Tibial nerve (tissue), 4 donors: Measurements from ENCODE around the gene LARGE2. TPM values are rescaled to one million over a fixed set of nuclear protein-coding genes. Genes with fewer than 3 reads are reported as not detected.

Source experiments
- DNase-seq, 2 donors: peaks; one replicate each; pipeline ENCODE4 v3.0.0-alpha.2; 2019; ENCODE audit warnings: low spot score in 2 of 2
- H3K27ac ChIP-seq, 4 donors: fragments of 200-600 bp; sonication (generic) in 3 of 4; one replicate each; pipeline ENCODE4 v1.5.1; 2017 to 2019; ENCODE audit warnings: mild to moderate bottlenecking in 1 of 4
- H3K27me3 ChIP-seq, 2 donors: fragments of 200-600 bp; sonication (generic) in 1 of 2; one replicate each; pipeline versions ENCODE4 v1.5.1 to v1.6.0; 2017 to 2019
- H3K36me3 ChIP-seq, 3 donors: fragments of 200-600 bp; sonication (generic); one replicate each; pipeline ENCODE4 v1.5.1; 2018 to 2019
- H3K4me1 ChIP-seq, 4 donors: fragments of 200-600 bp; sonication (generic) in 3 of 4; one replicate each; pipeline ENCODE4 v1.5.1; 2017 to 2019
- H3K4me3 ChIP-seq, 4 donors: fragments of 200-600 bp; sonication (generic) in 3 of 4; one replicate each; pipeline ENCODE4 v1.5.1; 2017 to 2019; ENCODE audit warnings: mild to moderate bottlenecking in 1 of 4, moderate library complexity in 1 of 4
- H3K9me3 ChIP-seq, 4 donors: fragments of 200-600 bp; sonication (generic) in 3 of 4; one replicate each; pipeline ENCODE4 v1.5.1; 2017 to 2019
- CTCF ChIP-seq, 5 experiments: fragments of 200-600 bp in 3 of 5; fragments of 450-650 bp in 2 of 5; sonication (generic) in 3 of 5; IDR thresholded peaks; one replicate each; pipeline ENCODE4 v1.5.1; 2016 to 2019; ENCODE audit warnings: antibody characterized with exemption in 5 of 5, mild to moderate bottlenecking in 3 of 5, moderate library complexity in 2 of 5
- EP300 ChIP-seq, 2 donors: sonication (generic); formaldehyde crosslinking; IDR thresholded peaks; one replicate each; pipeline ENCODE4 v1.6.1; 2017; ENCODE audit warnings: antibody characterized with exemption in 2 of 2, mild to moderate bottlenecking in 1 of 2
- POLR2A ChIP-seq, 2 donors: fragments of 450-650 bp; IDR thresholded peaks; one replicate each; pipeline ENCODE4 v1.6.1; 2017; ENCODE audit warnings: antibody characterized with exemption in 2 of 2, mild to moderate bottlenecking in 2 of 2, moderate library complexity in 2 of 2
- WGBS, 2 donors: methylation state at CpG; one replicate each; pipeline ENCODE4 v1.1.5; 2018; 5-methylcytosine and 5-hydroxymethylcytosine counted together
- total RNA-seq, 4 donors: library from RNA; depleted of rRNA; stranded (reverse); fragments of >200 nt; gene quantifications; one replicate each; pipeline ENCODE4 v1.1.0, GENCODE V29; 2016

Gene LARGE2
- total RNA-seq, 4 donors from 2014 or later, result not detected

- 72 to 80% methylated on average over 15 of the region's 15 CpGs for WGBS, 2 donors
Measured at GRCh38 chr11:45933131-45933831, 10.8 kb downstream of the LARGE2 start.

GRCh38 chr11:45933846-45934579 lies 11.6 kb downstream of the LARGE2 start:
- no peak overlapping the region for H3K27ac ChIP-seq
- 89 to 90% methylated on average over 19 to 21 of the region's 21 CpGs for whole genome bisulfite sequencing, 2 donors
- no peak for DNase-seq

More at GRCh38 chr11:45933131-45933831, 10.8 kb downstream of the LARGE2 start:
- no peaks in the 10 kb centered on the region for H3K27me3 ChIP-seq
- no peak overlapping the region for H3K4me3 ChIP-seq
- H3K4me1 ChIP-seq, result peaks cover 0 to 23% (median 3%) of the 10 kb centered on the region in 4 donors
- peaks cover 2 to 84% (median 11%) of the 10 kb centered on the region in 3 donors for H3K36me3 ChIP-seq
- DNase-seq, result no peak
- H3K9me3 ChIP-seq, result no peaks in the 10 kb centered on the region
- no peak for TF ChIP-seq CTCF (IDR thresholded peaks at IDR 0.05)
- no peak for TF ChIP-seq EP300 (IDR thresholded peaks at IDR 0.05)
- TF ChIP-seq POLR2A (IDR thresholded peaks at IDR 0.05), result no peak
- no peak overlapping the region for H3K27ac ChIP-seq

GRCh38 chr11:45934580-45935318 lies 12.3 kb downstream of the LARGE2 start:
- DNase-seq, result no peak
- no peak overlapping the region for H3K4me3 ChIP-seq
- WGBS, 2 donors, result 83% methylated on average over 11 to 12 of the region's 12 CpGs
- H3K4me1 ChIP-seq, result peaks cover 0 to 15% (median 3%) of the 10 kb centered on the region in 4 donors
- H3K9me3 ChIP-seq, result no peaks in the 10 kb centered on the region
- no peaks in the 10 kb centered on the region for H3K27me3 ChIP-seq
- peaks cover 2 to 85% (median 11%) of the 10 kb centered on the region in 3 donors for H3K36me3 ChIP-seq
- no peak overlapping the region for H3K27ac ChIP-seq
- TF ChIP-seq CTCF (IDR thresholded peaks at IDR 0.05) (no peak), POLR2A (IDR thresholded peaks at IDR 0.05) (no peak), EP300 (IDR thresholded peaks at IDR 0.05) (no peak)

More at GRCh38 chr11:45933846-45934579, 11.6 kb downstream of the LARGE2 start:
- no peak for TF ChIP-seq POLR2A (IDR thresholded peaks at IDR 0.05)
- TF ChIP-seq CTCF (IDR thresholded peaks at IDR 0.05), result no peak
- TF ChIP-seq EP300 (IDR thresholded peaks at IDR 0.05), result no peak
- Histone ChIP-seq H3K9me3 (no peaks in the 10 kb centered on the region), H3K4me3 (no peak overlapping the region), H3K27me3 (no peaks in the 10 kb centered on the region), H3K36me3 (peaks cover 2 to 85% (median 11%) of the 10 kb centered on the region in 3 donors), H3K4me1 (peaks cover 0 to 22% (median 3%) of the 10 kb centered on the region in 4 donors)

- no peak overlapping the region for H3K4me3 ChIP-seq
- peaks cover 2 to 83% (median 11%) of the 10 kb centered on the region in 3 donors for H3K36me3 ChIP-seq
- H3K4me1 ChIP-seq, result peaks cover 0 to 7% (median under 1%) of the 10 kb centered on the region in 4 donors
- no peak for DNase-seq
- H3K27ac ChIP-seq, result no peak overlapping the region
- no peaks in the 10 kb centered on the region for H3K27me3 ChIP-seq
- 85 to 86% methylated on average over 8 of the region's 8 CpGs for WGBS, 2 donors
- TF ChIP-seq POLR2A (IDR thresholded peaks at IDR 0.05) (no peak), EP300 (IDR thresholded peaks at IDR 0.05) (no peak), CTCF (IDR thresholded peaks at IDR 0.05) (no peak)
- no peaks in the 10 kb centered on the region for H3K9me3 ChIP-seq
Measured at GRCh38 chr11:45935349-45936064, 13.1 kb downstream of the LARGE2 start.
